ENCODE data around the gene SMARCC1.

GRCh38 chr3:47571391-47572175 lies 210.1 kb downstream of the SMARCC1 start:
- TF ChIP-seq POLR2AphosphoS5 (IDR thresholded peaks at IDR 0.05) (no peak), CTCF (IDR thresholded peaks at IDR 0.05 in 8 of 11, conservative IDR thresholded peaks at IDR 0.05 in 3 of 11) (no peak), POLR2A (IDR thresholded peaks at IDR 0.05) (no peak)

All from spleen (tissue), 7 donors.